H54 (cell line): ENCODE data around the gene GET4.

Experiments used
- DNase-seq: peaks from one replicate; pipeline ENCODE4 v3.0.0; 2011; ENCODE audit warnings: low spot score, mixed read lengths; ENCODE audit not compliant: insufficient read length
- FAIRE-seq: peaks from 3 replicates; lab custom pipeline; 2011; peaks lifted over from hg19 to GRCh38; lab: Jason Lieb, UNC
- POLR2A ChIP-seq: IDR thresholded peaks from 2 replicates; pipeline ENCODE4 v1.6.1; 2011; ENCODE audit warnings: low read depth, mild to moderate bottlenecking, low read length

Gene GET4

GRCh38 chr7:926061-927030 lies 50.0 kb downstream of the GET4 start:
- TF ChIP-seq POLR2A: no peak
- DNase-seq (no peak), FAIRE-seq (no peak)

GRCh38 chr7:927031-927671 lies 50.8 kb downstream of the GET4 start:
- DNase-seq (no peak), FAIRE-seq (no peak)
- no peak for TF ChIP-seq POLR2A

- no peak for DNase-seq
- no peak for TF ChIP-seq POLR2A
- no peak for FAIRE-seq
Observed at GRCh38 chr7:929311-929711, 53.0 kb downstream of the GET4 start.

- FAIRE-seq (no peak), DNase-seq (no peak)
- TF ChIP-seq POLR2A: no peak
Observed at GRCh38 chr7:930975-931758, 54.8 kb downstream of the GET4 start.

GRCh38 chr7:931871-932650 lies 55.7 kb downstream of the GET4 start:
- TF ChIP-seq POLR2A: no peak
- no peak for FAIRE-seq
- DNase-seq: no peak

- DNase-seq: no peak
- no peak for TF ChIP-seq POLR2A
- FAIRE-seq: no peak
Observed at GRCh38 chr7:932651-932975, 56.3 kb downstream of the GET4 start.

GRCh38 chr7:934469-935163 lies 58.3 kb downstream of the GET4 start:
- TF ChIP-seq POLR2A: no peak
- no peak for FAIRE-seq
- no peak for DNase-seq

GRCh38 chr7:935164-935873 lies 59.0 kb downstream of the GET4 start:
- DNase-seq (no peak), FAIRE-seq (no peak)
- TF ChIP-seq POLR2A: no peak

- FAIRE-seq (no peak), DNase-seq (no peak)
- no peak for TF ChIP-seq POLR2A
Observed at GRCh38 chr7:935874-936385, 59.6 kb downstream of the GET4 start.

- peak; percentile 94 for FAIRE-seq
- TF ChIP-seq POLR2A: no peak
Observed at GRCh38 chr7:936386-937054, 60.2 kb downstream of the GET4 start.

GRCh38 chr7:937856-938484 lies 61.6 kb downstream of the GET4 start:
- FAIRE-seq (no peak), DNase-seq (no peak)

More at GRCh38 chr7:936386-937054, 60.2 kb downstream of the GET4 start:
- peak; percentile 100 for DNase-seq

More at GRCh38 chr7:937856-938484, 61.6 kb downstream of the GET4 start:
- TF ChIP-seq POLR2A: no peak
